Endodermal cell (in vitro differentiated cells): ENCODE data around the gene LIPG. TPM values are rescaled to one million over a fixed set of nuclear protein-coding genes. Genes with fewer than 3 reads are reported as not detected.

Source experiments
- DNase-seq: peaks from one replicate; pipeline ENCODE4 v3.0.0-alpha.2; 2017
- H3K27ac ChIP-seq: 2 replicates; pipeline ENCODE4 v1.5.1; 2013; ENCODE audit warnings: mild to moderate bottlenecking, low read depth, low read length, moderate library complexity
- H3K27me3 ChIP-seq: 2 replicates; pipeline ENCODE4 v1.6.1; 2013; ENCODE audit warnings: mild to moderate bottlenecking, low read length, moderate library complexity; ENCODE audit not compliant: insufficient read depth, control insufficient read depth, poor library complexity, severe bottlenecking
- H3K36me3 ChIP-seq: 2 replicates; pipeline ENCODE4 v1.7.0; 2013; ENCODE audit warnings: mild to moderate bottlenecking, low read length, moderate library complexity; ENCODE audit not compliant: control insufficient read depth, insufficient read depth
- H3K4me1 ChIP-seq: one replicate; pipeline ENCODE4 v1.7.0; 2013; ENCODE audit warnings: low read length; ENCODE audit not compliant: control insufficient read depth, insufficient read depth
- H3K4me3 ChIP-seq: 2 replicates; pipeline ENCODE4 v1.5.1; 2013; ENCODE audit warnings: mild to moderate bottlenecking, low read length, moderate library complexity
- H3K9ac ChIP-seq: 2 replicates; pipeline ENCODE4 v1.6.1; 2013; ENCODE audit warnings: mild to moderate bottlenecking, low read length, moderate library complexity; ENCODE audit not compliant: poor library complexity, severe bottlenecking; ENCODE audit errors: extremely low read depth
- H3K9me3 ChIP-seq: 2 replicates; pipeline ENCODE4 v1.6.1; 2013; ENCODE audit warnings: mild to moderate bottlenecking, low read length, moderate library complexity; ENCODE audit not compliant: control insufficient read depth
- H3K27ac Mint-ChIP-seq: 2 replicates; pipeline ENCODE4 v1.8.0; 2020; ENCODE audit warnings: mixed read lengths
- H3K27me3 Mint-ChIP-seq: 2 replicates; pipeline ENCODE4 v1.8.0; 2021; ENCODE audit warnings: mild to moderate bottlenecking, mixed read lengths; ENCODE audit not compliant: insufficient read depth
- H3K36me3 Mint-ChIP-seq: 2 replicates; pipeline ENCODE4 v1.8.0; 2020; ENCODE audit warnings: low read depth, mixed read lengths
- H3K4me1 Mint-ChIP-seq: 2 replicates; pipeline ENCODE4 v1.8.0; 2020; ENCODE audit warnings: mixed read lengths
- H3K4me3 Mint-ChIP-seq: 2 replicates; pipeline ENCODE4 v1.8.0; 2020; ENCODE audit warnings: mild to moderate bottlenecking, moderate library complexity, mixed read lengths
- H3K9me3 Mint-ChIP-seq: 2 replicates; pipeline ENCODE4 v1.8.0; 2020; ENCODE audit warnings: mild to moderate bottlenecking, mixed read lengths
- WGBS, 2 experiments: methylation state at CpG; one replicate each; pipeline versions ENCODE4 v1.1.5 to v1.1.7; 2013; ENCODE audit warnings: missing lambda C conversion rate in 2 of 2, mixed read lengths in 1 of 2; ENCODE audit not compliant: insufficient coverage in 1 of 2, insufficient read length in 1 of 2; 5-methylcytosine and 5-hydroxymethylcytosine counted together
- total RNA-seq, 2 donors: library from RNA; stranded (reverse); fragmentation: NEBNext Ultra II Directional in 1 of 2; extraction: Animal tissue kit (Norgen Biotek cat#: 25700) in 1 of 2; gene quantifications; 2 replicates in 1 of 2; 3 replicates in 1 of 2; pipeline ENCODE4 v1.2.1, GENCODE V29; 2021
- TF ChIP-seq, protein P1 (sequence below): fragments of 200-600 bp; sonication (generic); conservative IDR thresholded peaks from 2 replicates; pipeline ENCODE4 v1.5.0; 2021; ENCODE audit warnings: antibody characterized with exemption, mild to moderate bottlenecking

LIPG gene
- total RNA-seq, 2 donors from 2014 or later, result 4.0 to 5.0 TPM

DNA sequence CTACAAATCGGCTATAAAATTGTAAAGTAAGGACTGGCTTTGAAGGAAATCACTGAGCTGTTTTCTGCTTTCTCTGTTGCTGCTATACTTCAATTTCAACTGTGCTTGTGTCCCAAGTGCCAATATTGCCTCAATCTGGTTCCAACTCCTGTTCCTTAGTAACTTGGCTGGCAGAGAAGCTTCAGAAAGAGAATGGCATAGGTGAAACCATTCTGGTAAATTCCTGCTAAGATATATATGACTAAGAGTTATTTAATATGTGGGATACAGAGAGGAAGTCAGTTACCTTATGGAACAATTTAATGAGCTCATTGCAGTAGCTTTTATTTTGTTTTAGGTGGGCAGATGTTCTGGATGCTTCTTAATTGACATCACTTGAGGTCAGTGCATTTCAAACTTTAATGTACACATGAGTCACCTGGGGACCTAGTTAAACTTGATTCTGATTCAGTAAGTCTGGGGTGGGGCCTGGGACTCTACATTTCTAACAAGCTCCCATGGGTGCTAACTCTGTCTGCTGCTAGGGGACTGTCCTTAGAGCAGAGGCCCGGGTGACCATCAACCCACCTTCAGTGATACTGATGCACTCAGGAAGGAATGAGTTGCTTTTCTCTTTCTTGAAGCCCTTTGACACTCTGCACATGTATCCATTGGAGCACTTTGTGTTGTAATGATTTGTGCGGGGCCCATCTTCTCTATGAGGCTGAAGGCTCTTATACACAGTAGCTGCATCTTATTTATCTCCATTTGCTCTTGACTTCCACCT is 47.6 kb downstream of the LIPG start:
- H3K4me3 ChIP-seq, result no peak overlapping the region
- peaks cover 12% of the 10 kb centered on the region for H3K9me3 Mint-ChIP-seq
- H3K27me3 Mint-ChIP-seq, result no peaks in the 10 kb centered on the region
- no peaks in the 10 kb centered on the region for H3K27me3 ChIP-seq
- peaks cover 15% of the 10 kb centered on the region for H3K9me3 ChIP-seq
- H3K27ac Mint-ChIP-seq, result no peak overlapping the region
- peak; percentile 26 for DNase-seq
- TF ChIP-seq, protein P1, sequence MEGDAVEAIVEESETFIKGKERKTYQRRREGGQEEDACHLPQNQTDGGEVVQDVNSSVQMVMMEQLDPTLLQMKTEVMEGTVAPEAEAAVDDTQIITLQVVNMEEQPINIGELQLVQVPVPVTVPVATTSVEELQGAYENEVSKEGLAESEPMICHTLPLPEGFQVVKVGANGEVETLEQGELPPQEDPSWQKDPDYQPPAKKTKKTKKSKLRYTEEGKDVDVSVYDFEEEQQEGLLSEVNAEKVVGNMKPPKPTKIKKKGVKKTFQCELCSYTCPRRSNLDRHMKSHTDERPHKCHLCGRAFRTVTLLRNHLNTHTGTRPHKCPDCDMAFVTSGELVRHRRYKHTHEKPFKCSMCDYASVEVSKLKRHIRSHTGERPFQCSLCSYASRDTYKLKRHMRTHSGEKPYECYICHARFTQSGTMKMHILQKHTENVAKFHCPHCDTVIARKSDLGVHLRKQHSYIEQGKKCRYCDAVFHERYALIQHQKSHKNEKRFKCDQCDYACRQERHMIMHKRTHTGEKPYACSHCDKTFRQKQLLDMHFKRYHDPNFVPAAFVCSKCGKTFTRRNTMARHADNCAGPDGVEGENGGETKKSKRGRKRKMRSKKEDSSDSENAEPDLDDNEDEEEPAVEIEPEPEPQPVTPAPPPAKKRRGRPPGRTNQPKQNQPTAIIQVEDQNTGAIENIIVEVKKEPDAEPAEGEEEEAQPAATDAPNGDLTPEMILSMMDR, result no peak
- H3K36me3 Mint-ChIP-seq, result no peaks in the 10 kb centered on the region
- H3K9ac ChIP-seq, result no peak overlapping the region
- H3K4me1 Mint-ChIP-seq, result peaks cover 16% of the 10 kb centered on the region
- 93 to 94% methylated on average over 2 to 3 of the region's 3 CpGs for WGBS, 2 experiments
- H3K4me1 ChIP-seq, result peaks cover 4% of the 10 kb centered on the region
- H3K4me3 Mint-ChIP-seq, result no peak overlapping the region
- no peak overlapping the region for H3K27ac ChIP-seq
- no peaks in the 10 kb centered on the region for H3K36me3 ChIP-seq

DNA sequence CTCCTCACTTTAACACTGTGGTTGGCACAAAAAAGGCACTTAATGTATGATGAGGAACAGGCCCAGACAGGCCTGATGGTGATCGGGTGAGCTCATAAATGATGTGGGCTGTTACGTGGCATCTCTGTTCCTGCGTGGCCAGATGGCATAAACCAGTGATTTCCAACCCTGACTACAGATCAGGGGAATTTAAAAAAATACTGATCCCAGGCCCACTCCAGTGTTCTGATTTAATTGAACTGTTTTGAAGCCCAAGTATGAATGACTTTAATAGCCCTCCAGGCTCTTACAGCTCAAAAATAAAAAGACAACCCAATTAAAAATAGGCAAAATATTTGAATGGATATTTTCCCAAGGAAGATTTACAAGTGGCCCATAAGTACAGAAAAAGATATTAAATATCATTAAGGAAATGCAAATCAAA is 48.2 kb downstream of the LIPG start:
- no peak overlapping the region for H3K4me3 ChIP-seq
- H3K27me3 ChIP-seq, result no peaks in the 10 kb centered on the region
- Mint-ChIP-seq H3K36me3 (no peaks in the 10 kb centered on the region), H3K4me1 (peaks cover 16% of the 10 kb centered on the region), H3K27me3 (no peaks in the 10 kb centered on the region), H3K27ac (no peak overlapping the region), H3K9me3 (peaks cover 11% of the 10 kb centered on the region), H3K4me3 (no peak overlapping the region)
- peaks cover 14% of the 10 kb centered on the region for H3K9me3 ChIP-seq
- H3K36me3 ChIP-seq, result no peaks in the 10 kb centered on the region
- H3K27ac ChIP-seq, result no peak overlapping the region
- 95 to 100% methylated on average over 1 to 3 of the region's 3 CpGs for WGBS, 2 experiments
- TF ChIP-seq, protein P1, result no peak
- no peak for DNase-seq
- no peak overlapping the region for H3K9ac ChIP-seq
- H3K4me1 ChIP-seq, result peaks cover 4% of the 10 kb centered on the region

DNA sequence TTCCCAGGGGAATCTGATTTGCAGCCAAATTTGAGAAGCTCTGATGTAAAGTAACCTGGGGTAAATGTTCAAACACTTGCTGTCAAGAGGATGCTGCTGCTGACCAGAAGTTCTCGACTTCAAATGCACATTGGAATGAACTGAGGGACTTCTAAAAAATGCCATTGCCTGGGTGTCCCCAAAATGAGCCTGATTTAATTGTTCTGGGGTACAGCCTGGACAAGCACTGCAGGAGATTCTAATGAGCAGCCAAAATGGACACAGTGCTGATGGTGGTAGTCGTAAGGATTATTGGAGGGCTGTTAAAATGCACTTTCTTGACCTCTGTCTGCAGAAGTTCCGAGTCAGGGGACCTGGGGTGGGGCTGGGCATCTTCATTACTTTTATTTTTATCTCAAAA is 49.5 kb downstream of the LIPG start:
- TF ChIP-seq, protein P1, result no peak
- Histone ChIP-seq H3K9ac (no peak overlapping the region), H3K27ac (no peak overlapping the region), H3K27me3 (no peaks in the 10 kb centered on the region), H3K9me3 (peaks cover 1% of the 10 kb centered on the region), H3K4me3 (no peak overlapping the region), H3K4me1 (peaks cover 4% of the 10 kb centered on the region), H3K36me3 (no peaks in the 10 kb centered on the region)
- H3K27ac Mint-ChIP-seq, result no peak overlapping the region
- H3K36me3 Mint-ChIP-seq, result no peaks in the 10 kb centered on the region
- WGBS, 2 experiments, result 93 to 100% methylated on average over 1 to 3 of the region's 3 CpGs
- peaks cover 22% of the 10 kb centered on the region for H3K4me1 Mint-ChIP-seq
- peaks cover 2% of the 10 kb centered on the region for H3K9me3 Mint-ChIP-seq
- H3K4me3 Mint-ChIP-seq, result no peak overlapping the region
- no peaks in the 10 kb centered on the region for H3K27me3 Mint-ChIP-seq
- DNase-seq, result peak; percentile 35
